Measurements from ENCODE around the gene LARGE2.

LARGE2 gene

DNA sequence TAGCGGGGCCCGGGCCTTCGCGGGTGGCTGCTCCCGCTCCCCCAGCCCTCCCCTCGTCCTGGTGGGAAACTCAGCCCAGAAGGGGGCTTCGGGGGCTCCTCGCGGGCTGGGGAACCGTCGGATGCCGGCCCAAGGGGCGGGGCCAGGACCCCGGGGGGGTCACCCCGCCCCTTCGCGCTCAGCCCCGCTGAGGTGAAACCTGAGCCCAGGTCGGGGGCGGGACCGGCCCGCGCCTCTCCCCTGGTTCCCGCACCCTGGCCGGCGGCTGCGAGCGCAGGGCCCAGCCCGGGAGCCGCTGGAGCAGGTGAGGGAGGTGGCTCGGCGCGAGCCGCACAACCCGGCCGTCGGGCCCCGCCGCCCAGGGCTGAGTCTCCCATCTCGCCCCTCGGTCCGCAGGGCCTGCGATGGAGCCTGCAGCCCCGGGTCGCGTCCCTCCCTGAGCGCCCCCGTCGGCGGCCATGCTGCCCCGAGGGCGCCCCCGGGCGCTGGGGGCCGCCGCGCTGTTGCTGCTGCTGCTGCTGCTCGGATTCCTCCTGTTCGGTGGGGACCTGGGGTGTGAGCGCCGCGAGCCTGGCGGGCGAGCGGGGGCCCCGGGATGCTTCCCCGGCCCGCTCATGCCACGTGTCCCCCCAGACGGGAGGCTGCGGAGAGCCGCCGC is at the start of gene LARGE2:
TSS of gene LARGE2 (plus strand) at position 232 of the 658 bp plus-strand sequence. CDS start at position 459, 227 bp downstream.
- no peak for DNase-seq (ENCODE audit: low read depth in 1 of 2, low spot score in 1 of 2)

DNA sequence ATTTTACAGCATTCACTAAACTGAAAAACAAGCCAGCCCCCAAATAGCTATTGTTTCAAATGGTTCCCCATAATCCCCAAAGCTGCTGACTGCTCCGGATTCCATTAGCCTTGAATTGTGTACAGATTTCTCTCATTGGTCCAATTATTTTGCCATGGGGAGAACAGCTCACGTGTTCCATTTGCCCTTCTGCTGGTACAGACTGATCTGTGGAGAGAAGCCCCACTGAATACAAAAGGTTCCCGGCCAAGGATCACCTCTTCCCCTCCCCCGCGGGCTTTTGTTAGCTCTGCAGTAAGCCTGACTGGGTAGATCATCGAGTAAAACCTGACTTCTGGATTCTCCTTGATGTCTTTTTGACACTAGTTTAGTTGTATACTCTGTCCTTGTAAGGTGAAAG is 46.1 kb upstream of the LARGE2 start:
- no peak for DNase-seq (ENCODE audit: low read depth in 1 of 2, low spot score in 1 of 2)

DNA sequence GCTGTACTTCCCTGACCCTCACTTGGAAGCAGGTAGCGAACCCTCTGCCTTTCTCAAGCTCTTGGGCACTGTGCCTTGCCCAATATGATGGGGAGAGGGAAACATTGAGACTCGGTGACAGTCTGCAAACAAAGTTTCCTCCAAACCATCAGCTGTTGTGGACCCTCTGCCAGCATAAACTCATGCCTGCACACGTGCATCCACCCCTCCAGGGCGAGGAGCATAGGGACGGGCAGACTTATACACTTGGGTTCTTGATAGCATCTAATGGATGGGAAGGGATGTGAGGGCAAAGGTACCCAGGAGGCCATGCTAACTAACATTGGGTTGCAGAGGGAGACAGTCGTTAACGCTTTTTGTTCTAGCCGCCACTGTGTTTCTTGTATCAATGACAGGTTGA is 45.2 kb upstream of the LARGE2 start:
- no peak for DNase-seq (ENCODE audit: low read depth in 1 of 2, low spot score in 1 of 2)

DNA sequence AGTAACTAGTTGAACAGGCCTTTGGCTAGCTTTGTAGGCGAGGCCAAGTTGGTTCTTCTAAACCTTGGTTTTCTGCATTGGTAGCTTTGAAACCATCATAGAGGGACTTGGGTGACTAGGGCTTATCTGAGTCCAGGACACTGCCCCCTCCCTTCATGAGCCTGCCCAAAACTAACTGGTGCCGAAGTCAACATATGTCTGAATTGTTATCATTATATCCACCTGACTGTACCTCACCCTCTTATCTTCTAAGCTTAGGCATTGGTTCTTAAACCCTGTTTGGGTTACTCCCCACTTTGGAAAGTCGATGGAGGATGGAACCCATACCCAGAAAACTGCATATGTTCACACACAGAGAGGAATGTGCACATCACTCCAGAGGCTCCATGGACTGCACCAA is 44.6 kb upstream of the LARGE2 start:
- DNase-seq (ENCODE audit: low read depth in 1 of 2, low spot score in 1 of 2), result no peak

DNA sequence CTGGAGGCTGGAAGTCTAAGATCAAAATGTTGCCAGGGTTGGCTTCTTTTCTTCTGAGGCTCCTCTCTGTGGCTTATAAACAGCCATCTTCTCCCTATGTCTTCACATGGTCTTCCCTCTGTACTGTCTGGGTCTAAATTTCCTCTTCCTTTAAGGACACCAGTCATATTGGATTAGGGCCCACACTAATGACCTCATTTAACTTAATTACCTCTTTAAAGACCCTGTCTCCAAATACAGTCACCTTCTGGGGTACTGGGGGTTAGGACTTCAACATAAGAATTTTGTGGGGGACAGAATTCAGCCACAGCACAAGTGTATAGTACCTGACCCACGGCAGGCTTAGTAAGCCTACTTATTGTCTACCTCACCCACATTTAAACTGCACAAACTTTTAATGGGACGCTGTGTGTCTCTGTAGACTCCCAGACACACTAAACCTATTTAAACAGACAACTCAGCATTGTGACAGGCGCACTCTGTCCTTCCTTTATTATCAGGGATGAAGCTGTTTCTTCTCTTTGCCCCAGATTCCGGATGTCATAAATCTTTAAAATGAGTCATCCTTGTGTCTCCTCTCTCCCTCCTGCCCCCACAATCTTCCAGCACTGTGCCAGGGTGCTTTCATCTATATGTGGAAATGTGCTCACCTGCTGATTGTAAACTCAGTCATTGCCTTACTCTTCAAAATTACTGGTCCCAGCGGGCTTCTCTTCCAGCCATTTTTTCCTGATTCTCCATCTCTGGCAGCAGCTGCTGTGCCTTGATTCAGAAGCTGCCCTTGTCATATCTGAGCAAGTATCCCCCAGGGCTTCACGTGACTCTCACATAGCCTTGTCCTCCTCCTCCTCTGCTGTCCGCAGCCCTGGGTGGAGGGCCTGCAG is 42.4 kb upstream of the LARGE2 start:
- DNase-seq (ENCODE audit: low read depth in 1 of 2, low spot score in 1 of 2), result no peak

DNA sequence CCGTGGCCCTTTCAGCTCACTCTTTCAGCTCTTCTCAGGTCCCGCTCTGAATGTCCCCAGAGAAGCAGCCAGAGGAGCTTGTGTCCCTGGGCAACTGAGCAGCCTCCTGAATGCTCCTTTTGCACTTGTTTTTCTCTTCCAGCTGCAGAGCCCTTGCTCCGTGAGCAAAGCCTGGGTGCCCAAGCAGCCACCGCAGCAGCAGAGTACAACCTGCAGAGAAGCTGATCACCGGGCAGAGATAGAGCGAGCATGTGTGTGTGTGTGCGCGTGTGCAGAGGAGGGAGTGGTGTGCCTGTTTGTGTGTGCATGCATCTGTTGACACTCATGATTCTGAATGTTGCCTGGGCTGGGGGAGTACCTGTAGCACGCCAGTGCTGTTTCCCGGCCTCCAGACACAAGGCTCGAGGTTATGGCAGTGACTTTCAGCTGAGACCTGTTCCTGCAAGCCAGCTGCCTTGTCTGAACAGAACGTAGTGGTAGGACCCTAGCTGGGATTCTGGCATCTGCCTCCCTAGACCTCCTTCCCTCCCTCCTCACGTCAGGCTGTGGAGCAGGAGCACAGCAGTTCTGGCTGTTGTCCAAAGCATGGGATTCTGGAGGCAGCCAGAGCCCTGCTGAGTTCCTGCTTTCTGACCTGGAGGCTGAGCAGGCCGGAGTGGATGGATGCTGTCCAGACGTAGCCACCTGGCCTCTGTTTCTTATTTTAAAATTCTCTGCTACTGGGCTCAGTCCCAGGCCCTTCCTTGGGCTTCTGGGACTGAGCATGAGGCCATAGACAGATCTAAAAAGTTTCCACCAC is 41.5 kb upstream of the LARGE2 start:
- DNase-seq (ENCODE audit: low read depth in 1 of 2, low spot score in 1 of 2), result no peak

DNA sequence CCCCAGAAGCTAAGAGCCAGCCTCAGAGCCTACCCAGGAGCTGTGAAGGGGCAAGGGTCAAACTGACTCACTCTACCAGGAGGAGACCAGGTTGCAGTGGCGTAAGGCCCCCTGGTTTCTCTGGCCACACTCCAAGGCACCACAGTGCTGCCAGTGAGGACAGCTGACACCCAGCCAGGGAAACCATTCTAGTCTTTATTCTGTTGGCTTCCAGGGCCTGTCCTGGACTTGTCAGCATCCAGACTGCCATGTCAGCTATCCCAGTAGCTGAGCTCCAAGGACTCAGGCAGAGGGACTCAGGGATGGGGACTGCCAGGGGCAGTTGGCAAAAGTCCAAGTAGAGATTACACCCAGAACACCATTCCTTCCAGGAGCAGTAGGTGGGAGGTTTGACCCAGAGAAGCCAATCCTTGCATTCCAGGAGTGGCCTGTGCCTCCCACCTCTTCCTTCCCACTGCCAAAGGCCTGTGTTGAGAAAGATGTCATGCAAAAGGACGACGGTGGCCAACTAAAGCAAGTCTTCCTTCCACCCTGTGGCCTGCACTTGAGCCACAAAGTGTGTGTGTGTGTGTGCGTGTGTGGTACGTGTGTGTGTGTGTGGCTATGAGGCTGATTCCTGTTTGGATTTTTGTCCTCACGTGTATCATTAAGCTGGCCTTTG is 40.6 kb upstream of the LARGE2 start:
- DNase-seq (ENCODE audit: low read depth in 1 of 2, low spot score in 1 of 2), result no peak

DNA sequence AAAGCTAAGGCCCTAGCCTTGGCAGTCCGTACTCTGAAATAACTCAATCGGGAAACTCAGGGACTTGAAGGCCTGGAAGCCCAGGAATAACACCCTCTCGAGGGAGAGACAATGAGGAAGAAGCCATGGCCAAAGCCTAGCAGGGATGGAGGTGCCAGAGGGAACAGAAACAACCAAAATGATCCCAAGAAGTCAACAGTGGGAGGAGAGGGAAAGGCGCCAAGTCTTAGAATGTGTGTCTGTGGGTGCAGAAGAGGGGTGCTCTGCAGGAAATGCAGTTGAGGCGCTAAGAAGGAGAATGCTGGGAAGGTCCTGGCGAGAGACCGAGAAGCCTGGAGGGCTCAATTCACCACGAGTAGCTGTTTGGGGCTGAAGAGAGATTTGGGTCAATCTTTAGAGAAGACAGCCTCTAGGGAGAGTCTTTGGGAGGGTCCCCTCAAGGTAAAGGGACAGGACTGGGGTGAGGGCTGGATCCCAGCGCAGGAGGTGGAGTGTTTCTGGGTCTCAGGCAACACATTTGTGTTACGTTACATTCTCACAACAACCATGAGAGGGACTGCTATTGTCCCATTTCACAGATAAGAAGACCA is 37.8 kb upstream of the LARGE2 start:
- no peak for DNase-seq (ENCODE audit: low read depth in 1 of 2, low spot score in 1 of 2)

DNA sequence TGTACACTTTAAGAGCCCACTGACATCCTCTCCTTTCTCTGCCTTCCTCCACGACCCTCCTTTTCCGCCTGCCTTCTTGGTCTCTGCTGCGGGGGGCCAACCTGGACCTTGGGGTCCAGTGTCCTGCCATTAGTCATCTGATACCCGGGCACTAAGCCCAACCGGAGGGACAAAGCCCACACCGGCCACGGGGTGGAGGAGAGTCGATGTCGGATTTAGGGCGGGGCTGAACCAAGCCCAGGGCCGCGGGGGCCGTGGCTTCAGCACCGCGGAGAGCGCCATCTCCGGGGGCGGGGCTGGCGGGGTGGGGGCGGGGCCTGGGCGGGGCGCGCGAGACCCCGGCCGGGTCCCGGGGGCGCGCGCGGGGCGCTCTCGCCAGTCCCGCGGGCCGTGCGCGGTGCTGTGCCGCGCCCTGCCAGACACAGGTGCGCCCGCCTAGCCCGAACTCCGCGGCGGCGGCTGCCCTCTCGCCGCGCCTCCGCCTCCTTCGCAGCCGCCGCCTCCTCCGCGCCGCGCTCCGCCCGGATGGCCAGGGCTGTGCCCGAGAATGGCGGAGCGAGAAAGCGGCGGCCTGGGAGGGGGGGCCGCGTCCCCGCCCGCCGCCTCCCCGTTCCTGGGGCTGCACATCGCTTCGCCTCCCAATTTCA is 37.1 kb upstream of the LARGE2 start, which contains the start of gene MAPK8IP1:
TSS of gene MAPK8IP1 (plus strand) at position 378 of the 647 bp plus-strand sequence. CDS start at position 548, 170 bp downstream.
- DNase-seq (ENCODE audit: low read depth in 1 of 2, low spot score in 1 of 2), result peak; percentile 22 to 44

DNA sequence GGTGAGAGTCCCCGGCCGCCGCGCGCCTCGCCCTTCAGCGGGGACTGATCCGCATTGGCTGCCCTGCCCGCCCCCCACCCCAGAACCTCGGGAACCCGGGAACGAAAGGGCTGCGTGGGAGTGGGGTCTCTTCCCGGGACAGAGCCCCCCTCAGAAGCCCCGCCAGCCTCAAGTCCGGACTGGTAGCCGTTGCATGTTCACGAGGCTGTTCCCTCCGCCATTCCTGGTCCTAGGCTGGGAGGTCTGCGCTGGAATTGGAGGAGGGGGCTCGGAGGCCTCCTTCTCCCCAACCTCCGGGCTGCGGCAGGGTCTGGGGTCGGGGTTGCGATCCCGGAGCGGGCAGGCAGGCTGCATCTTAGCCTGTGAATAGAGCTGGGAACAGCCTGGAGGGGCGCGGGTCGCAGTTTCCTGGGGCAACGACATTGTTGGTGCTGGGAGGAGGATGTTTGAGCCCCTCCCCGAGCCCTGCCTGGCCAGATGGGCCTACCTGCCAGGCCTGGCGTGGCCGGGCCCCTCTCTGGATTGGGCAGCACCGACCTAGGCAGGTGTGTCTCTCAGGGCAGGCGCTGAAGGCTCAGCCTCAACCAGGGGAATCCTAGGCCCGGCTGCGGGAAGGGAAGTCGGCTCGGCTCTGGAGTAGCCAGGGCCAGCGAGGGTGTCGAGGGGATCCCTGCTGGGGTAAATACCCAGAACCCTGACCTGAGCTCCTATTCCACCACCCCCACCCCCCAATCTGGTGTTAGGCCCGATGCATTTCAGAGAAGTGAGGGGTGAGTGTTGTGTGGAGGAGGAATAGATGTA is 36.3 kb upstream of the LARGE2 start:
- DNase-seq (ENCODE audit: low read depth in 1 of 2, low spot score in 1 of 2), result no peak

DNA sequence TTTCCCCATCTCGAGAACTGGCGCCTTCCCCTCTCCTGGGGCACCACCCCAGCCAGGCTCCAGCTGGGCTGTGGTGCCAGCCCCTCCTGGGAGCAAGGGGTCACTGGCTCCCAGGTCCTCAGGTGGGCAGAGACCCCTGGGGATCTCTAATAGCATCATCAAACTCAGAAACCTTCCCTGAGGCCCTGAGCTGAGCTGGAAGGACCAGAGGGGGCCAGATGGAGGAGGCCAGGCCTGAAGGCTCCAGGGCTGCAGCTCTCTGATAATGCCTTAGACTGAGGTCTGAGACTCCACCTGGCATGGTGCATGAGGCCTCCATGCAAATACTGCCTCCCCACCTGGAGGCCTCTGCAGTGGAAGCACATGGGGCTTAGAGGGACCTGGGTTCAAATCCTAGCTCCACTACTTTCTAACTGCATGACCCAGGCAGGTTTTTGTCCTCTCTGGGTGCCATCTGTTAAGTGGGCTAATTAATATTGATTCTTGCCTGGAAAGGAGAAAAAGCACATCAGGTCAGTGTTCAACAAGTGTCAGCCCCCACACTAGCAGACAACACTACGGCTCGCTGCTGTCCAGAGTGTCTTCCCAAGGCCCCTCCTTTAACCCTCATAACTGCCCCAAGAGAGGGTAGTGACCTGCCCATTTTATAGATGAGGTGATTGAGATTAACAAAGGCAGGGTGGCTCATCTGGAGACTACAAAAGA is 35.5 kb upstream of the LARGE2 start:
- DNase-seq (ENCODE audit: low read depth in 1 of 2, low spot score in 1 of 2), result no peak

DNA sequence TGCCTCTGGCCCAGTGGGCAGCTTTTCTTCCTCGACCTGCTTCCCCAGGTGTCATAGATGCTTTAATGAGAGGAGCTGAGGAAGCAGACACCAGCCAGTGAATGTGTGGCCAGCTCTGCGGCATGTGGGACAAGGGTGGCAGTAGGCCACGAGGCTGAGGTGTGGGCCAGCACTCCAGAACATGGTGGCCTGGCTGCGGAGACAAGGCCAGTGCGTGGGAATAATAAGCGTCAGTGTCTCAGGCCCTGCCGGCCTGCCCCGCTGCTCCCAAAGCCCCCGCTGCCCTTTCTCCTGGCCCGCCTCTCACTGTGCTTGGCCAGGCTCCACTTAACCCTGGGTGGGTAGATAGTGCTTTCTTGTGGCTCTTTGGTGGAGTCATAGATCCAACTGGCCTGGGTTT is 34.9 kb upstream of the LARGE2 start:
- DNase-seq (ENCODE audit: low read depth in 1 of 2, low spot score in 1 of 2), result no peak

DNA sequence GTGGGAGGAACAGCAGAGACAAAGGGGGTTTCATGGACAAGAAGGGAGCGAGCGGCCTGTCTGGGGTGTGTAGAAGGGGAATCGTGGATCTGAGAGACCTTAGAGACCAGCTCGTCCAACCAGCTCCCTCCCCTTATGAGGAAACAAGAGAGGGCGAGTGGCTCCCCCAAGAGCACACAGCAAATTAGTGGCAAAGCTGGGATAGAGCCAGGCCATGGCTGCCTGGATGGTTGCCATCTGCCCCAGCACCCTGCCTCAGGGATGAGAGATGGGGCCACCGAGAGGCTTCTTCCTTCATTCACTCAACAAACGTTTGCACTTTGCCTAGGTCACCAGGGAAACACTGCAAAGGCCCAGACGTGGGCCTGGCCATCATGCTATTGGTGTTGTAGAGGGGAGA is 32.9 kb upstream of the LARGE2 start:
- DNase-seq (ENCODE audit: low read depth in 1 of 2, low spot score in 1 of 2), result no peak

DNA sequence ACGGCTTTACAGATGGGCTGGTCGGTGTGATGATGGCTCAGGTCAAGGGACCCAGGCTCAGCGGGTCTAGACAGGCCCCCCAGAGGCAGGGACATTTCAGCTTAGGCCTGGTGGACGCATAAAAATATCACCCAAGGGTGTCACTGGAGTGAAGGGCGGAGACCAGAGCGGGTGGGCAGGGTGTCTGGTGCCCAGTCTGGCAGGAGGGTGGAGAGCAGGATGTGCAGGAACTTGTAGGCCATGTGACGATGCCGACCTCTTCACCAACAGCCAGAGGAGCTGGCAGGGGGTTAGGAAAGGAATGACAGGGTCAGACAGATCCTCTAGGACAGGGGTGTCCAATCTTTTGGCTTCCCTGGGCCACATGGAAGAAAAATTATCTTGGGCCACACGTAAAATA is 32.5 kb upstream of the LARGE2 start:
- DNase-seq (ENCODE audit: low read depth in 1 of 2, low spot score in 1 of 2), result no peak

DNA sequence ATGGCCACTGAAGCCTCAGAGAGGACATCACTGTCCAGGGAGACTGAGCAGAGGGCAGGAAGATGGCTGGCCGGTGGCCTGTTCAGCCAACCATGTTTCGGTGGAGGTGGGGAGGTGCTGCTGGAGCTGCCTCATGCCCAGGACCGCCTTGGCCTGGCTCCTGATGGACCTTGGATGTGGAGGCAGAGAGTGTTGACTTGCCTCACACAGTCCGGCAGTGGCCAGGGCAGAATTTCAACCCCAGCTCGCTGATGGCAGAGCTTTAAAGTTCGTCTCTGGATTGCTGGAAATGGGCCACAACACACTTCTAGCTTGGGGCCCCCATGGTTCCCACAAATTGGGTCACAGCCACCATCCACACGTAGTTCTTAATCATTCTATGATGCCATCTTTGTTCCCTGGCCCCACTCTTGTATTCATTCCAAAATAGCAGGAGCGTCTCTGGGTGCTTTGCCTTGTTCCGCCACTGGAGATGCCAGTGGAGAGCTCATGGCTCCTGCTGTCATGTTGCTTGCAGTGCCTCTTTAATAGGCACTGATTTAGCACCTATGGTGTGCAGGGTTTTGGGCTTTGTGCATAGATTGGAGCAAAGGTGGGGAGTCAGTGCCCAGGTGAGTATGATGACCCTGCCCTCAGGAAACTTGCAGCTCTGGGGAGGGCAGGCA is 31.4 kb upstream of the LARGE2 start:
- no peak for DNase-seq (ENCODE audit: low read depth in 1 of 2, low spot score in 1 of 2)

DNA sequence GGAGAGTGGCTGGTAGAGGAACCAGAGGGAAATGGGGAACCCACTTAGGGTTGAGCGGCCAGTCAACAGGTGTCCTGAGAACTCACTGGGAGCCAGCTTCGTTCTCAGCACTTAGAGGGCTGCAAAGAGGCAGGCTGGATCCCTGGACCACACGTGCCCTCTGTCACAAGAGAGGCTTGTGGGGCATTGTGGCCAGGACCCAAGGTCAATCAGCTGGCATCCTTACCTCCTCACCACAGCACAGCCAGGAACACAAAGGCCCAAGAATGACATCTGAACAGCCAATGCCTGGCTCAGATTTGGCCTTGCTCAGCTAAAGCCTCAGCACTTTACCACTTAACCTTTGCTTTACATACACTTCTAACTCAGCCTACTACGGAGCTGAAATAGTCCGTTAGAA is 29.6 kb upstream of the LARGE2 start:
- DNase-seq (ENCODE audit: low read depth in 1 of 2, low spot score in 1 of 2), result no peak

DNA sequence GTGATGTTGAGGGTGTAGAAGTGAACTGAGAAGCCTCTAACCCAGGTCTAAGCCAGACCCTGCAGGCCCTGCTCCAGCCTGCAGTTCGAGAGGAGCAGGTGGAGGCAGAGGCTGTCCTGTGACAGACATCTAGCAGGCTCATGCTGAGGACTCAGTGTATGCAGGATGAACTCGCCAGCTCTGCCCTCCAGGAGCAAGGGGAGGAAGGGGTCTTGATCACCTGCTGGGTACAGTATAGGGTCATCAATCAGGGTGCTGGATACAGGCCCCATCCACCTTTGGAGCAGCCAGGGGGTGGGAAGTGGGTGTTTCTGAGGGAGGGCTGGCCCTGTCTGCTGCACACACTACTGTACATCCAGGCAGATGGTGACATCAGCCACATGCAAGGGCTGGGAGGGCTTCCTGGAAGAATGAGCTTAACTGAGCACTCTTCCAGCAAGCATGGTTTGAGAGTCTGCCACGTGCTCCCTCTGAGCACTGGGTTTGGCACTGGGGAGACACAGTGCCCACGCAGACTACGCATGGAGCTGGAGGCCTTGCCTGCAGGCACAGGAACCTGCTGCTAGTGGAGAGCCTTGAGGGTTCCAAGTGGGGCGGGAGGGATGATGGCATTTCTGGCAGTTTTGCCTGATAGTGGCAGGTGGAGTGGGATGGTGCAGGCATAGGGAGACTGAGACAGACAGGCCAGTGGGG is 27.8 kb upstream of the LARGE2 start:
- no peak for DNase-seq (ENCODE audit: low read depth in 1 of 2, low spot score in 1 of 2)

All from stimulated activated CD4-positive, alpha-beta T cell treated with anti-CD3 and anti-CD28 coated beads, Interleukin-15, amount 100 ng/mL, for 1 hour (primary cell).